Rectal smooth muscle tissue (tissue), 1 donor: ENCODE data around the gene DZANK1.
"Not testable (repeated sequence)": the region's sequence is repeated elsewhere in the genome, so short reads cannot be mapped to it uniquely, and the experiment has no call there.

Source experiments
- H3K27ac ChIP-seq: one replicate; pipeline ENCODE4 v1.7.0; 2013; ENCODE audit warnings: low read depth, low read length, inconsistent platforms
- H3K27me3 ChIP-seq: one replicate; pipeline ENCODE4 v1.7.0; 2013; ENCODE audit warnings: low read length; ENCODE audit not compliant: control insufficient read depth, insufficient read depth
- H3K36me3 ChIP-seq: one replicate; pipeline ENCODE4 v1.7.0; 2013; ENCODE audit warnings: low read length; ENCODE audit not compliant: control insufficient read depth, insufficient read depth
- H3K4me1 ChIP-seq: one replicate; pipeline ENCODE4 v1.7.0; 2013; ENCODE audit warnings: low read length; ENCODE audit not compliant: control insufficient read depth, insufficient read depth
- H3K4me3 ChIP-seq: one replicate; pipeline ENCODE4 v1.7.0; 2013; ENCODE audit warnings: low read length
- H3K9ac ChIP-seq: one replicate; pipeline ENCODE4 v1.7.0; 2013; ENCODE audit warnings: low read length

Gene DZANK1

DNA sequence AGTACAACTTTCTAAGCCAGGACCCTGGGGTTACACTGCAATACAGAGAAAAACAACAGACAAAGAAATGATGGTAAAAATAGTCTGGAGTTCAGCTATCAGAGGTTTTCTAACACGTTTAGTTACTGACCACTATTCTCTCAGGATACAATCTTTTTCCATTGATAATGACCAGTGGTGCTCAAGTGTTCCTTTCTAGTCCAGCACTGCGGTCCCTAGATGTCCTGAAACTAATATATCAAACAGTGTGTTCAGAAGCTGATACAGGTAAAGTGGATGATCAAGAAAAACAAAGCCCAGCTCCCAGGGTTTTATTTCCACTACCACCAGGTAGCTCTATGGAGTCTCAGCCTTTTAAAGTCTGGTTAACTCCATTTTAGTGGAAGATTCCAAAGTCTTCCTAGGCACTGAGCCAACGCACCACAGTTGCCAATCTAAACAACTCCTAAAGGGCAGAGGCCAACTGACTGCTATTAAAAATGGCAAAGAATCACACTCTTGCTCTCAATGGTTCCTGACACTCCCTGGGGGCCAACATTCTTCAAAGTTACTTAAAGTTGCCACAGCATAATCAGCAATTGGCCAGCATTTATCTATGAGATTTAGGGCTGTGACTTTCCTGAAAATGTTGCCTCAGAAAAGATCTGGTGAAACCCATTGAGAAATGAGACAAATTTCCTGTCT lies 38.2 kb downstream of the DZANK1 start:
- H3K27me3 ChIP-seq, result no peaks in the 10 kb centered on the region
- H3K36me3 ChIP-seq, result no peaks in the 10 kb centered on the region
- no peak overlapping the region for H3K27ac ChIP-seq
- H3K4me3 ChIP-seq, result no peak overlapping the region
- no peaks in the 10 kb centered on the region for H3K4me1 ChIP-seq
- H3K9ac ChIP-seq, result no peak overlapping the region

DNA sequence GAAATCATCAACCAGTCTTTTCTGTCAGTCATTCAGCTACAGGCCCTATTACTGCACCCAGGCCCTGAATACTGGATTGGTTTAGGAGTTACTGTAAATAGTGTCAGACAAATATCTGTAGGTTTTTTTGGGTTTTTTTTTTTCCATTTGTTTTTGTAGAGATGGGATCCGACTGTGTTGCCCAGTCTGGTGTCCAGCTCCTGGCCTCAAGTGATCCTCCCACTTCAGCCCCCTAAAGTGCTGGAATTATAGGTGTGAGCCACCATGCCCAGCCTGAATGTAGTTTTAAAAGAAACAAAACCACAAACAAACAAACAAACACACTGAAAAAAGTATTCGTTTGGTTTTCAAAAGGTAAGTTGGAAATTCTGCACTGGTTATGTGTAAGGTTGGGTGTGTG lies 39.6 kb downstream of the DZANK1 start:
- Histone ChIP-seq H3K36me3 (no peaks in the 10 kb centered on the region), H3K4me1 (no peaks in the 10 kb centered on the region), H3K4me3 (no peak overlapping the region), H3K27me3 (no peaks in the 10 kb centered on the region), H3K9ac (no peak overlapping the region), H3K27ac (no peak overlapping the region)

DNA sequence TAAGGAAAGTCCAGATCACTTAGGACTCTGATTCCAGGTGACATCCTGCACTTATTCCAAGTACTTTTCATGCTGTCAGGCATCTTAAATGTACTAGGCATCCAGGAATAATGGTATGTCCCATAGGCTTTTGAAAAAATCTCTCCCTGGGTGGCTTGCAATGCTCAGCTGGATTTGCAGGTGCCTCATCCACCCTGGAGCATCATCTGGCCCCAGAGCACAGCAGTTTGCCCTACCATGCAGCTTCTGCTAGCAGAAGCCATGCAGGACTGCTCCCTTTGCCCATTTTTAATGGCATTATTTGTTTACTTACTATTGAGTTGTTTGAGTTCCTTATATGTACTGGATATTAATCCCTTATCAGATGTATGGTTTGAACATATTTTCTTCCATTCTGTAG lies 45.2 kb downstream of the DZANK1 start:
- Histone ChIP-seq H3K27ac (no peak overlapping the region), H3K9ac (no peak overlapping the region), H3K4me1 (no peaks in the 10 kb centered on the region), H3K4me3 (no peak overlapping the region), H3K27me3 (no peaks in the 10 kb centered on the region), H3K36me3 (no peaks in the 10 kb centered on the region)

DNA sequence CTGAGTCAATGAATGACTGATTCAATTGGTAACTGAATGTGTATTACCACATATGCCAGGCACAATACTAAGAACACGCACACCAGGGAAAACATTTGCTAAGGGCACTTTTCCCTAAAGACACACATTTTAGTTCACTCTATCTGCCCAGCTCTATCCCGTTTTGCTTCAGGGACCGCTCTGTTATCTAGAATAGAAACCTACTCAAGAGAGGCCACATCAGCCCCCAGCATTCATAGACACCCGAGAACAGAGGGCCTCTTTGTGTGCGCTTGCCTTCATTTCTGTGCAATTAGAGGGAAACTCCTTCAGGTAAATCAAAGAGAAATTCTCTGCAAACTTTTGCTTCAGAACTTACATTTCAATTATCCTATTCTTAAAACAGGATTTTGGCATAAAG lies 50.3 kb downstream of the DZANK1 start:
- no peaks in the 10 kb centered on the region for H3K36me3 ChIP-seq
- no peak overlapping the region for H3K9ac ChIP-seq
- no peaks in the 10 kb centered on the region for H3K4me1 ChIP-seq

DNA sequence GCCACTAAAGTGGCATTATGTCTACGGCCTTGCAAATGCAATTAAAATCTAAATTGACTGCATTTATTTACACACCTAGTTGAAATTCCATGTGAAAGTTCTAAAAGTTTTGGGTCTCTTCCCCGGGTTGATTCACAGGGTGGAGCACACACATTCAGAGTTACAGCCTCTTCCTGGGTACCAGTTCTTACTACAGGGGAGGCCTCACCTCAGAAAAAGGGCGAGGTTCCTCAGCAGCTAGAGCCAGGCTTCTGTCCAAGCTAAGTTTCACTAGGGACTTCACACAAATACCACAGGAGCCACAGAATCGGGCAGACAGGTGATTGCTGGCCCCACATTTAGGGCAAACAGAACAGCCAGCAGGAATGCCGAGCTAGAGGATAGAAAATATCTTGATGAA lies 52.7 kb downstream of the DZANK1 start:
- Histone ChIP-seq H3K27me3 (no peaks in the 10 kb centered on the region), H3K9ac (no peak overlapping the region), H3K27ac (no peak overlapping the region), H3K4me1 (no peaks in the 10 kb centered on the region), H3K4me3 (no peak overlapping the region), H3K36me3 (no peaks in the 10 kb centered on the region)

More for the DNA sequence above, 50.3 kb downstream of the DZANK1 start:
- Histone ChIP-seq H3K27ac (no peak overlapping the region), H3K27me3 (no peaks in the 10 kb centered on the region), H3K4me3 (no peak overlapping the region)

DNA sequence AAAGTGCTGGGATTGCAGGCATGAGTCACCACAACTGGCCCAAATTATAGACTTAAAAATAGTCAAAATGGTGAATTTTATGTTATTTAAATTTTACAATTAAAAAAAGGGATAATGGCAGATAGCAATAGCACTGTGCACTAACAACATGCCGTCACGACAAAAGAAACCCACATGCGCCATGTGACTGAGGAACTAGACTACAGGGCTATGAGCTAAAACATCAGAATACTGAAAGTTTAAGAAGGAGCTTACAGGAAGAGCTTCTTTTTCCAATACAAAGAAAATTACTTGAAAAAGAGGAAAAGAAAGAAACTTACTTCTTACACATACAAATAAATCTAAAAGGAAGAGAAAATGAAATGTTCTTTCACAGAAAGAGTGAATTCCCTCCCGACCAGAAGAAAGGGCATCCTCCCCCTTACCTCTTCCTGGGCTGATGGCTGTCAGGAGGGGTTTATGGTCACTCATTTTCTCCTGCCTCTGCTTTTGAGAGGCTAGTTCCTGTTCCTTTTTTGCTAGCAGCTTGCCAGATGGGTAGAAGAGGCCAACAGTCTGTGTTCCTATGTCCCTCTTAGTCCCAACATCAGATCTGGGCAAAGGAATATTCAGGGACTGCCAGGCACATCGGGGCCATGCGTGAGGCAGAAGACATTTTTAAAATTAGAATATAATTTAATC lies 54.5 kb downstream of the DZANK1 start:
- H3K27me3 ChIP-seq, result no peaks in the 10 kb centered on the region

DNA sequence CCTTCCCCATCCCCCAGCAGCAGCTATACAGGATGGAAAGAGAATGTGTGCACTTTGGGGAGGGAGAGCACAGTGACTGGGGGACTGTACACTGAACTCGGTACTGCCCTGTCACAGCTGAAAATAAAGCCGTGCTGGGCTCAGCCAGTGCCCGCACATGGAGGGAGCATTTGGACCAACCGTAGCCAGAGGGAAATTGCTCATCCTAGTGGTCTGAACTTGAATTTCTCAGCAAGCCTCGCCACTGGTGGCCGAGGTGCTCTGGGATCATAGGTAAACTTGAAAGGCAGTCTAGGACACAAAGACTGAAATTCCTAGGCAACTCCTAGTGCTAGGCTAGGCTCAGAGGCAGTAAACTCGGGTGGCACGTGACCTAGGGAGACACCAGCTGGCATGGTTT lies 61.0 kb downstream of the DZANK1 start:
- H3K27me3 ChIP-seq, result no peaks in the 10 kb centered on the region
- no peaks in the 10 kb centered on the region for H3K4me1 ChIP-seq
- no peak overlapping the region for H3K4me3 ChIP-seq
- H3K9ac ChIP-seq, result no peak overlapping the region
- H3K27ac ChIP-seq, result no peak overlapping the region
- no peaks in the 10 kb centered on the region for H3K36me3 ChIP-seq

More for the DNA sequence above, 54.5 kb downstream of the DZANK1 start:
- H3K36me3 ChIP-seq, result no peaks in the 10 kb centered on the region
- no peak overlapping the region for H3K4me3 ChIP-seq
- H3K9ac ChIP-seq, result no peak overlapping the region
- no peak overlapping the region for H3K27ac ChIP-seq
- no peaks in the 10 kb centered on the region for H3K4me1 ChIP-seq

DNA sequence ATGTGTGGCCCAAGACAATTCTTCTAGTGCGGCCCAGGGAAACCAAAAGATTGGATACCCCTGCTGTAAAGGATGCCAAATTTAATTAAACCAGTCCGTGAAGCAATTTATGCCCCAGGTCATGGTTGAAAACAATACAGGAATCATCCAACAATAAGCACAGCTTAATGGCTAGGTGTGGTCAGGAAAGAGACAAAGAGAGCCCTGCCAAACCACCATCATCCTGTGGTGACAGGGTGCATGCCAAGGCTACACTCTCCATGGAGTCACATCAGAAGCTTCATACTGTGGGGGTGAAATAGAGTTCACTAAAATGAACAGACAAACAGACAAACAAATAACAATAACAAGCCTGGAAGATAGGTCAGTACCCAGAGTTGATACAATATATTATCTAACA lies 62.7 kb downstream of the DZANK1 start:
- Histone ChIP-seq H3K4me3 (no peak overlapping the region), H3K4me1 (no peaks in the 10 kb centered on the region), H3K36me3 (no peaks in the 10 kb centered on the region), H3K27ac (no peak overlapping the region), H3K9ac (no peak overlapping the region), H3K27me3 (no peaks in the 10 kb centered on the region)

DNA sequence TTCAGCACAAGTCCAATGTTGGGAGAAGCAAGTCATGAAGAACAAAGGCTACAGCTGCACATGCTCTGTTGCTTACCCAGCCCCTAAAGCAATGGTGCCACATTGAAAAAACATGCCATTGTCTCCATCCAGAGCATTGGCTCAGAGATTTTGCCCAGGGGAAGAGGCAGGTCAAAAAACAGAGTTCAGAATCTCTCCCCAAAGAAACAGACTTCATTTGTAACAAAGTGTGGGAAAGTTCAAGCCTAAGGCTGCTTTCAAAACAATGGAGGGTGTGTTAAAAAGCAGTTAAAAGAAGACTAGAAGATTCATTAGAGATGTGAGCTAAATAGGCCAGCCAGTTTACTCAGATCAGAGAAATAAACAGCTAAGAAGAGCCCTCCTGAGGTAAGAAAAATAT lies 63.6 kb downstream of the DZANK1 start:
- H3K36me3 ChIP-seq, result no peaks in the 10 kb centered on the region
- H3K4me1 ChIP-seq, result no peaks in the 10 kb centered on the region
- H3K4me3 ChIP-seq, result no peak overlapping the region
- H3K27ac ChIP-seq, result no peak overlapping the region
- H3K27me3 ChIP-seq, result no peaks in the 10 kb centered on the region
- H3K9ac ChIP-seq, result no peak overlapping the region

DNA sequence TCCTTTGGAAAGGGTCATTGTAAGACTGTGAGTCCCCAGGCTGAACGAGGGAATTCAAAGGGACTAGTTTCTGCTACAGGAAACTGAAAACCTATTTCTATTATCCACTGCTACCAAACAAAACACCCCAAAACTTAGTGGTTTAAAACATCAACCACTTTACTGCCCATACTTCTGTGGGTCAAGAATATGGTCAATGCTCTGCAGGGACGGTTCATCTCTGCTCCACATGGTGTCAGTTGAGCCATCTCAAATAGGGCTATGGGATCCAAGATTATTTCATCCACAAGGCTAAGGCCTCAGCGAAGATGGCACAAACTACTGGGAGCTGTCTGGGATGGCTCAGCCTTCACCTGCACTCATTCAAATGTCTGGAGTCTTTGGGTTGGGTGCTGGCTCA lies 65.5 kb downstream of the DZANK1 start:
- H3K27ac ChIP-seq, result no peak overlapping the region
- H3K36me3 ChIP-seq, result no peaks in the 10 kb centered on the region
- H3K4me3 ChIP-seq, result no peak overlapping the region
- no peaks in the 10 kb centered on the region for H3K4me1 ChIP-seq
- H3K27me3 ChIP-seq, result no peaks in the 10 kb centered on the region
- no peak overlapping the region for H3K9ac ChIP-seq

DNA sequence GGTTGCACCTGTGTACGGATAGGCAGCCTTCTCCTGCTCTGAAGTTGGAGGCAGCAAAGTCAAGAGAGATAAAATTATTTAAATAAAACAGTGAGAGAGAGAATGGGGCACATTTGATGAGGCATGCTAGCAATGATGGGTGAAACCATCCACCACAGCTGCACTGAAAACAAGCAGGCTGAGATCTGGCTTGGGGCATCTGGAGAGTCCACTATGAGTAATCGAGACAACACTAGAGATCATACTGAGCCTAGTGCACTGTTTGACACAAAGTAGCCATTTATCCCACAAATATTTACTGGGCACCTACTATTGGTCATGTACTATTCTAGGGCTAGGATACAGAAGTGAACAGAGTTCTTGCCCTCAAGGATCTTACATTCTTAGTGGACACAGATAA lies 66.4 kb downstream of the DZANK1 start:
- Histone ChIP-seq H3K27me3 (no peaks in the 10 kb centered on the region), H3K36me3 (no peaks in the 10 kb centered on the region), H3K9ac (no peak overlapping the region), H3K4me3 (no peak overlapping the region), H3K27ac (no peak overlapping the region), H3K4me1 (no peaks in the 10 kb centered on the region)

DNA sequence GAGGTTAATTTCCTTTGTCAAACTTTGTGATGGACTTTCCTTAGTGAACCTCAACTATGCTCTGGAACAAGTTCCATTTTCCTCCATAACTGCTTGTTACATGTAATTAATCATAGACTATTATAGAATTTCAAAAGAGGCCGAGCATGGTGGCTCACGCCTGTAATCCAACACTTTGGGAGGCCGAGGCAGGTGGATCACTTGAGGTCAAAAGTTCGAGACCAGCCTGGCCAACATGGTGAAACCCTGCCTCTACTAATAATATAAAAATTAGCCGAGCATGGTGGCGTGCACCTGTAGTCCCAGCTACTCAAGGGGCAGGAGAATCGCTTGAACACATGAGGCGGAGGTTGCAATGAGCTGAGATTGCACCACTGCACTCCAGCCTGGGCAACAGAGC lies 68.1 kb downstream of the DZANK1 start:
- not testable (repeated sequence) for H3K4me1 ChIP-seq, H3K4me3 ChIP-seq, H3K36me3 ChIP-seq, H3K9ac ChIP-seq, H3K27ac ChIP-seq, H3K27me3 ChIP-seq

DNA sequence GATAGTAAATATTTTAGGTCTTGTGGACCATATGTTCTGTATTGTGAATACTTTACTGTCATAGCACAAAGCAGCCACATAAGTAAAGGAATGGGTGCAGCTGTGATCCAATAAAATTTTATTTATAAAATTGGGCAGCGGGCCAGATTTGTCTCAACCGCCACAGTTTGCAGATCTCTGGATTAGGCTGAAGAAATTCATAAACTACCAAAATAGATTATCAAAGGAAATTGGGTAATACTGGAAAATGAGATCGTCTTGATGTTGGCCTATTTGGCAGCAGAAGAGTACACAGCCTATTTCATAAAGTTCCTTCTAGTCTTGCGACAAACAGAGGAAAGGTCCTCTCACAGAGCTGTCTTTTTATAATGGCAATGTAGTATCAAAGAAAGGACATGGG lies 69.8 kb downstream of the DZANK1 start:
- no peaks in the 10 kb centered on the region for H3K4me1 ChIP-seq
- no peak overlapping the region for H3K27ac ChIP-seq
- no peak overlapping the region for H3K9ac ChIP-seq
- H3K36me3 ChIP-seq, result no peaks in the 10 kb centered on the region
- no peaks in the 10 kb centered on the region for H3K27me3 ChIP-seq
- no peak overlapping the region for H3K4me3 ChIP-seq
